Keratinocyte (primary cell): Measurements from ENCODE around the gene DCTD. TPM values are rescaled to one million over a fixed set of nuclear protein-coding genes. Genes with fewer than 3 reads are reported as not detected.

Experiments used
- DNase-seq: peaks from one replicate; pipeline ENCODE4 v3.0.0-alpha.2; 2011; ENCODE audit warnings: low read depth, missing footprints, low spot score
- FAIRE-seq: peaks from 2 replicates; lab custom pipeline; 2011; peaks lifted over from hg19 to GRCh38; lab: Jason Lieb, UNC
- H2AFZ ChIP-seq: 2 replicates; pipeline ENCODE4 v1.6.0; 2012; ENCODE audit warnings: low read length, control low read depth, inconsistent platforms; ENCODE audit not compliant: control insufficient read depth
- H3K27ac ChIP-seq: 2 replicates; pipeline ENCODE4 v1.5.1; 2011; ENCODE audit warnings: low read length; ENCODE audit not compliant: control insufficient read depth, insufficient read depth
- H3K27me3 ChIP-seq: 3 replicates; pipeline ENCODE4 v1.6.0; 2011; ENCODE audit warnings: low read length; ENCODE audit not compliant: control insufficient read depth, insufficient read depth; ENCODE audit errors: extremely low read depth
- H3K36me3 ChIP-seq, 2 experiments: 2 replicates in 1 of 2; 3 replicates in 1 of 2; pipeline ENCODE4 v1.5.1; 2011; ENCODE audit warnings: low read length in 2 of 2, mild to moderate bottlenecking in 1 of 2; ENCODE audit not compliant: control insufficient read depth in 2 of 2, insufficient read depth in 2 of 2; ENCODE audit errors: extremely low read depth in 1 of 2
- H3K4me1 ChIP-seq: 3 replicates; pipeline ENCODE4 v1.5.1; 2011; ENCODE audit warnings: low read length; ENCODE audit not compliant: control insufficient read depth, insufficient read depth; ENCODE audit errors: extremely low read depth
- H3K4me2 ChIP-seq: 3 replicates; pipeline ENCODE4 v1.6.0; 2011; ENCODE audit warnings: low read depth, low read length; ENCODE audit not compliant: control insufficient read depth, insufficient read depth; ENCODE audit errors: extremely low read depth
- H3K4me3 ChIP-seq, 3 experiments: fragments of 200-600 bp in 1 of 3; sonication (generic) in 1 of 3; 2 replicates in 2 of 3; 3 replicates in 1 of 3; pipeline ENCODE4 v1.5.1; 2011 to 2016; ENCODE audit warnings: low read length in 3 of 3, mild to moderate bottlenecking in 3 of 3, control low read depth in 2 of 3, inconsistent platforms in 1 of 3, low read depth in 1 of 3, mixed read lengths in 1 of 3, mixed run types in 1 of 3, moderate library complexity in 1 of 3; ENCODE audit not compliant: control insufficient read depth in 2 of 3, insufficient read depth in 2 of 3; ENCODE audit errors: extremely low read depth in 1 of 3
- H3K79me2 ChIP-seq: 2 replicates; pipeline ENCODE4 v1.6.0; 2012; ENCODE audit warnings: low read length; ENCODE audit not compliant: control insufficient read depth, insufficient read depth
- H3K9ac ChIP-seq: 3 replicates; pipeline ENCODE4 v1.6.0; 2011; ENCODE audit warnings: low read length; ENCODE audit not compliant: control insufficient read depth, insufficient read depth; ENCODE audit errors: extremely low read depth
- H3K9me1 ChIP-seq: 3 replicates; pipeline ENCODE4 v1.6.0; 2011; ENCODE audit warnings: low read length; ENCODE audit not compliant: control insufficient read depth, insufficient read depth; ENCODE audit errors: extremely low read depth
- H3K9me3 ChIP-seq: 2 replicates; pipeline ENCODE4 v1.5.1; 2012; ENCODE audit warnings: low read depth, low read length; ENCODE audit not compliant: control insufficient read depth
- H4K20me1 ChIP-seq: 3 replicates; pipeline ENCODE4 v1.6.0; 2011; ENCODE audit warnings: low read length; ENCODE audit not compliant: control insufficient read depth, insufficient read depth; ENCODE audit errors: extremely low read depth
- EZH2 ChIP-seq: IDR thresholded peaks from one replicate; pipeline ENCODE4 v1.6.1; 2012; ENCODE audit warnings: inconsistent platforms, mild to moderate bottlenecking, low read length, moderate library complexity
- dilution Hi-C: fragments of 300-500 bp; cut with MboI; formaldehyde crosslinking; loops from one replicate; pipeline ENCODE4 v1.7.0; 2020; ENCODE audit warnings: low sequenced_read_pairs; ENCODE audit not compliant: extremely low pct_ligation_motif_present
- polyA plus RNA-seq, 5 experiments: library from polyadenylated mRNA; depleted of rRNA in 3 of 5; stranded (reverse) in 3 of 5; stranded (forward) in 1 of 5; unstranded in 1 of 5; fragments of >200 nt; gene quantifications; 1 replicate in 1 of 5; 2 replicates in 3 of 5; 3 replicates in 1 of 5; pipeline versions ENCODE4 v1.2.1 to v1.2.3, GENCODE V29; 2011 to 2012; ENCODE audit warnings: missing spikeins in 2 of 5, low read depth in 1 of 5, low replicate concordance in 1 of 5
- TF ChIP-seq, protein P1 (sequence below), 3 experiments: IDR thresholded peaks in 1 of 3; conservative IDR thresholded peaks in 1 of 3; optimal IDR thresholded peaks in 1 of 3; 2 replicates in 2 of 3; 3 replicates in 1 of 3; pipeline versions ENCODE3 to v1.5.1; 2011; ENCODE audit warnings: low read length in 3 of 3, mild to moderate bottlenecking in 3 of 3, moderate library complexity in 2 of 3, control low read depth in 1 of 3, inconsistent platforms in 1 of 3; ENCODE audit not compliant: insufficient read depth in 2 of 3; ENCODE audit errors: extremely low read depth in 1 of 3

The DCTD gene
- polyA plus RNA-seq, 1 donor (not counting 4 experiments of a cell fraction or from before 2014, with no cell fraction given), result 119 TPM

DNA sequence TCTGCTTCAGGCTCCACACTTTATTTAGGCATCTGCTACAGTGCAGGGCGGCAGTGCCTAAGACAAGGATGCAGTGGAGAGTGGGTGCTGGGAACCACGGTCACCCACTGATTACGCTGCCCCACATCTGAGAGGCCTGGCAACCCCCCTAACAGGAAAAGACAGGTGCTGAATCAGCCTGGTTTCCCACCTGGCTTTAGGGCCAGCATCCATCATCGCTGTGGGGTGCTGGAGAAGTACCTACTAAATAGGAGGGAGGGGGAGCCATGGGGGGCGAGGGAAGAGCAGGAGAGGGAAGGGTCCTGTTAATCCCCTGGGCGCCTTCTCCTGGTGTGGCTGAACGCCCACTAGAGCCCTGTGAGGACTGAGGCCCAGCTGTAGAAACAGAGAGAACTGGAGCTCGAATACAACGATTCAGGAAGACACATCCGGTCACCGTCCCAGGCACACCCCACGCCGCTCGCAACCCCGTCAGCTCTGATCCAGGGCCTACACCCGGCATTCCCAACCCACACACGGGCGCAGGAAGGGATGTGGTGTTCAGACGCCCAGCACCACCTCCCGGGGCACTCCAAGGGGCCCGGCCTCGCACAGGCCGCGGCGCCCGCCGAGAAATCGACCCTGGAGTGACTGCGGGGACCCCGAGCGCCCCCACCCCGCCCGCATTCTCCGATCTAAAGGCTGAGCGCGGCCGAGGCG lies 554 bp downstream of the DCTD start:
- H3K4me1 ChIP-seq, result peaks cover 15% of the 10 kb centered on the region
- H3K4me3 ChIP-seq, result peak overlapping the region; percentile 67 to 74 (median 73)
- peaks cover 16 to 22% of the 10 kb centered on the region in 2 experiments for H3K36me3 ChIP-seq
- H3K27ac ChIP-seq, result peak overlapping the region; percentile 70
- H3K9me1 ChIP-seq, result peaks cover 2% of the 10 kb centered on the region
- peaks cover 15% of the 10 kb centered on the region for H3K79me2 ChIP-seq
- dilution Hi-C loops, result no loop called here
- TF ChIP-seq EZH2, result no peak
- TF ChIP-seq, protein P1, sequence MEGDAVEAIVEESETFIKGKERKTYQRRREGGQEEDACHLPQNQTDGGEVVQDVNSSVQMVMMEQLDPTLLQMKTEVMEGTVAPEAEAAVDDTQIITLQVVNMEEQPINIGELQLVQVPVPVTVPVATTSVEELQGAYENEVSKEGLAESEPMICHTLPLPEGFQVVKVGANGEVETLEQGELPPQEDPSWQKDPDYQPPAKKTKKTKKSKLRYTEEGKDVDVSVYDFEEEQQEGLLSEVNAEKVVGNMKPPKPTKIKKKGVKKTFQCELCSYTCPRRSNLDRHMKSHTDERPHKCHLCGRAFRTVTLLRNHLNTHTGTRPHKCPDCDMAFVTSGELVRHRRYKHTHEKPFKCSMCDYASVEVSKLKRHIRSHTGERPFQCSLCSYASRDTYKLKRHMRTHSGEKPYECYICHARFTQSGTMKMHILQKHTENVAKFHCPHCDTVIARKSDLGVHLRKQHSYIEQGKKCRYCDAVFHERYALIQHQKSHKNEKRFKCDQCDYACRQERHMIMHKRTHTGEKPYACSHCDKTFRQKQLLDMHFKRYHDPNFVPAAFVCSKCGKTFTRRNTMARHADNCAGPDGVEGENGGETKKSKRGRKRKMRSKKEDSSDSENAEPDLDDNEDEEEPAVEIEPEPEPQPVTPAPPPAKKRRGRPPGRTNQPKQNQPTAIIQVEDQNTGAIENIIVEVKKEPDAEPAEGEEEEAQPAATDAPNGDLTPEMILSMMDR (optimal IDR thresholded peaks at IDR 0.05 in 1 of 3, IDR thresholded peaks at IDR 0.05 in 1 of 3, conservative IDR thresholded peaks at IDR 0.05 in 1 of 3; ENCODE audit: extremely low read depth in 1 of 3, insufficient read depth in 2 of 3, low read length in 3 of 3), result no peak
- DNase-seq (no peak), FAIRE-seq (no peak)
- peak overlapping the region; percentile 80 for H2AFZ ChIP-seq
- no peaks in the 10 kb centered on the region for H3K9me3 ChIP-seq
- H4K20me1 ChIP-seq, result no peaks in the 10 kb centered on the region
- H3K27me3 ChIP-seq, result no peaks in the 10 kb centered on the region
- H3K4me2 ChIP-seq, result peak overlapping the region; percentile 92
- peak overlapping the region; percentile 83 for H3K9ac ChIP-seq

DNA sequence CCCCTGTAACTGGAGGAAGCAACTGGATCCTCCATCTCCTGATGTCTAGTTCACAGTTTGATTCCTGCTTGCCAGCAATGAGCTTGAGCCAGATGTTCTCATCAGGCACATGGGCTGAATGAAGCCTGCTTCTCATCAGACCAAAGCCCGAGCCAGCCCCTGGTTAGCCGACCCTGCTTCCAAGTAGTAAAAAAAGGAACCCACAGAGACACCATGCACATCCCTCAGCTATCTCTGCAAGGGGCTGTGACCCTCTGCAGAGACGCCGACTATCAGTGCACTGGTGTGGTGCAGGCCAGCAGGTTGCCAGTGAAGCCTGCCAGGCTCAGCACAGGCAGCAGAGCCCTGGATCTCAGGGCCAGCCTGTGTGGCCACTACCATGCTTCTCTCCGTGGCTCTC lies 2.8 kb downstream of the DCTD start:
- no peak overlapping the region for H3K4me3 ChIP-seq
- DNase-seq (no peak), FAIRE-seq (no peak)
- H3K9ac ChIP-seq, result no peak overlapping the region
- no peaks in the 10 kb centered on the region for H3K27me3 ChIP-seq
- H3K36me3 ChIP-seq, result peaks cover 22 to 23% of the 10 kb centered on the region in 2 experiments
- dilution Hi-C loops, result no loop called here
- H3K9me1 ChIP-seq, result peaks cover 2% of the 10 kb centered on the region
- peaks cover 15% of the 10 kb centered on the region for H3K79me2 ChIP-seq
- no peak overlapping the region for H2AFZ ChIP-seq
- peaks cover 15% of the 10 kb centered on the region for H3K4me1 ChIP-seq
- H4K20me1 ChIP-seq, result no peaks in the 10 kb centered on the region
- no peak for TF ChIP-seq EZH2
- TF ChIP-seq, protein P1 (optimal IDR thresholded peaks at IDR 0.05 in 1 of 3, IDR thresholded peaks at IDR 0.05 in 1 of 3, conservative IDR thresholded peaks at IDR 0.05 in 1 of 3; ENCODE audit: extremely low read depth in 1 of 3, insufficient read depth in 2 of 3, low read length in 3 of 3), result no peak
- no peaks in the 10 kb centered on the region for H3K9me3 ChIP-seq
- H3K4me2 ChIP-seq, result no peak overlapping the region
- no peak overlapping the region for H3K27ac ChIP-seq
